GM04503 (cell line): ENCODE data around the gene IL5RA.

ENCODE experiments used
- DNase-seq: peaks from one replicate; pipeline ENCODE4 v3.0.0-alpha.2; 2012; ENCODE audit warnings: low read depth

The IL5RA gene

DNA sequence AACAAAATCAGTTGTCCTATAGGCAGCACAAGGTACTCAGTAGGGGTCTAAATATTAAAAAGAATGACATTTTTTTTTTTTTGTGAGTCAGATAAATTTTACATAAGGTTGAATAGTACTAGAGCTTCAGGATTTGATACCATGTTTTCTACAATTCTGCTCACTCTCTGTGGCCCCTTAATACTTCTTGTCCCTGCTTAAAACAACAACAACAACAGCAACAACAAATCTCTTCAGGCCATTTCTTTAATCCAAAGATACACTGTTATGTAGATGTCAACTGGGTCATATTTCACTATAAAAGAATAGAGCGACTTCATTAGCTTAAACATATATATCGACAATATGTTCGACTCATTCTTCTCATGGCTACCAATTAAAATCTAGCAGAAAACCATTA is 3.0 kb downstream of the IL5RA start:
- no peak for DNase-seq

DNA sequence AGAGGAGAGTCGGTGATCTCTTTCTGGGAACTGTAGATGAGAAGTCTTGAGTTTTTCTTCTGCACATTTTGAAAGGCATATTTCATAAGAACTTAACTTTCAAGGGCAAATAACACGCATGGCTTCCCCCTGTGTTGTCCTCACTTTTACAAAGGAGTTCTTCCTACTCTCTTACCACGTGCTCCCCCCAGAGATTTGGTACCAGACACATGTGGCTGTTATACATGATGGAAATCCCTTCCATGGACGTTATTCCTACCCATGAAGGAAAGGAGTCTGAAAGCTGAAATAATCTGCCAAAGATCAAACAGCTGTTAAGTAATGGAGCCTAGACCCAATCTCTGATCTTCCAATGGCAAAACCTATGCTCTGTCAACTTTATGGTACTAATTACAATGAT is 4.4 kb downstream of the IL5RA start:
- no peak for DNase-seq

DNA sequence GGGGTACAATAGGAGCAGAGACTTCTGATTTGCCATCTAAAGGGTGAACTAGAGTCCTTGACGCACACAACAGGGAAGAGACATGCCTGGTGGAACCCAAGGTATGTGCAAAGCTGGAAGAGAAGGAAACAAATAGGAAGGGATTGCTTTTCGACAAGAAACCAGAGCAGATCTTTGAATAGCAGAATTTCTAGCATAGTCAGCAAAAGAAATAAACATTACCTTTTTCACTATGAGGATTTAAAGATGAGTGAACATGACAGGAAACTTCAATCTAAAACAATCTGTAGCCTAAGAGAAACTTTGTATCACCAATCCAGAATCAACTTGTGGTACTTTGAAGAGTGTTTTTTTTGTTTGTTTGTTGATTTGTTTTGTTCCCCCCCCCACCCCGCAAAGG is 4.9 kb downstream of the IL5RA start:
- no peak for DNase-seq

DNA sequence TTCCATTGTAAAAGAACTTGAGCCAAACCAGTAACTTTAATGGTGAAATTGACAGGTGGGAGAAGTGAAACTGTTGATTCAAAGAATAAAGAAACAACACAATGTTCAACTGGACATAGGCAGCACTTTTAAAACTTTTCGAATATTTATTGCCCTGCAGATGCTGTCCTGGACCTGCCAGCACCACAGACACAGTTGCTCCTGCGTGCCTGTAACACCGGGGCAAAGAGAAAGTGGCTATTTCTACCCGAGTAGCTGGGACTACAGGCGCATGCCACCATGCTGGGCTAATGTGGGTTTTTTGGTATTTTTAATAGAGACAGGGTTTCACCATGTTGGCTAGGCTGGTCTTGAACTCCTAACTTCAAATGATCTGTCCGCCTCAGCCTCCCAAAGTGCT is 7.4 kb downstream of the IL5RA start:
- DNase-seq: no peak

DNA sequence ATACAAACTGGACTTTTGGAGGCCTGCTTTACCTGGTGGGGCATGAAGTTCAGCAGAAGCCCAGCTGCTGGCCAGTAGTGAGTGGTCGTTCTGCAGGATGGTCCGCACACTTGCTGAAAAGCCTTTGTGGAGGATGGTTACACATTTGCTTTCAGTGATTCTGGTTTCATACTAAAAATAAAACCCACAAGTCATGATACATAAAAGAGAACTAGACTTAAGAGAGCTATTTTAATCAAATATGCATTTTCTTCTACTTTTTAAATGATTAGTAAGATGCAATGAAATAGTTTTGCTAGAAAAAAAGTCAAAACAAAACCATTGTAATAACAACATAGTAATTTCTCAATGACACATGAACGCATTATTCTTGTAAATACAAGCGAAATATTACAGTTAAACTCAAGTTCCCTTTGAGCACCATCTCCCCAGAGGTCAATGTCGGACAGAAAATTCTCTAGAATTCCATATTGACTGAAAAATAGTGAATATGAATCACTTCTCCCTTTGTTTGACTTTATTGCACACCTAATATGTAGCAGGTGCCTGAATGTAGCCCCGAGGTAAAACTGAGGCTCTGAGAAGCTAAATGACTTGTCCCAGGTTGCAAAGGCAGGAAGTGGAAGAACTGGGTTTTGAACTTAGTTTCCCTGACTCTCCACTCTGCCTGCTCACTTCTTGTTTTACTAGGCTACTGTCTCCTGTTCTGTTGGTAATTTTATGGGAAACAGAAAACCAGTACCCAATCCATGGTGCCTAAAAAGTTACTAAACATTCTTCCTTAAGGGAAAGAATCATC is 8.3 kb downstream of the IL5RA start:
- DNase-seq: no peak

DNA sequence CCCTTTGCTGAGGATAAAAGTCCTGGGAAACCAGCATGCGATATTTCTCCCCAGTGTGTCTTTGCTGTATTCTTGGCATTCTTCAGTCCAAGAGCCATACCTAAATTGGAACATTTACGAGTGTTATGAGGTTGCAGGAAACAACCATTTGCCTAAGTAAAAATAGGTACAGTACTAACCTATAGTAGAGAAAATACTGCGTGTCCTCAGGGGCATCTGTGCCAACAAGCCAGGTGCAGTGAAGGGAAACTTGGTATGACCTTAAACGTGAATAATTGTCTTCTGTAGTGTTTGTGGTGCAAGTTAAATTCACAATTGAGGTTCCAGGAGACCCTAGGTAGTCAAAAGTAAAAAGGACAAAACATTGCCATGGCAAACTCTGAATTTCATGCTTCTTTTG is 12.2 kb downstream of the IL5RA start:
- DNase-seq: no peak

DNA sequence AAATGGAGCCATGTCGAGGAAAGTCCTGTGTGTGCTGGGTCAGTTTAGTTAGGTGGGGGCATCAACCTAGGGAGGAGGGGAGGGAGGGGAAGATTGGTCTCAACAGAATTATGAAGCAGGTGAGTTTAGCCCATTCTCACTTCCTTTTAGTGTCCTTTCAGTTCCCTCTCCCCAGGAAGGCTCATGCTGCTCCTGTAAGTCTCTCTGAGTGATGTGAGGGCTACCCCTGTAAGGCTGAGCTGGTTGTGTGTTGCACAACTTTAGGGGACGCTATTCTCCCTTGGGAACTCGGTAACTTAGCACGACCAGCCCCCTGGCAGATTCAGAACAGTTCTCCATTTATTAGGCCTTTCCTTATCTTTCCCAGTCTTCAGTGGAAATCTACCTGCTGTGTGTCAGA is 21.2 kb downstream of the IL5RA start:
- no peak for DNase-seq

DNA sequence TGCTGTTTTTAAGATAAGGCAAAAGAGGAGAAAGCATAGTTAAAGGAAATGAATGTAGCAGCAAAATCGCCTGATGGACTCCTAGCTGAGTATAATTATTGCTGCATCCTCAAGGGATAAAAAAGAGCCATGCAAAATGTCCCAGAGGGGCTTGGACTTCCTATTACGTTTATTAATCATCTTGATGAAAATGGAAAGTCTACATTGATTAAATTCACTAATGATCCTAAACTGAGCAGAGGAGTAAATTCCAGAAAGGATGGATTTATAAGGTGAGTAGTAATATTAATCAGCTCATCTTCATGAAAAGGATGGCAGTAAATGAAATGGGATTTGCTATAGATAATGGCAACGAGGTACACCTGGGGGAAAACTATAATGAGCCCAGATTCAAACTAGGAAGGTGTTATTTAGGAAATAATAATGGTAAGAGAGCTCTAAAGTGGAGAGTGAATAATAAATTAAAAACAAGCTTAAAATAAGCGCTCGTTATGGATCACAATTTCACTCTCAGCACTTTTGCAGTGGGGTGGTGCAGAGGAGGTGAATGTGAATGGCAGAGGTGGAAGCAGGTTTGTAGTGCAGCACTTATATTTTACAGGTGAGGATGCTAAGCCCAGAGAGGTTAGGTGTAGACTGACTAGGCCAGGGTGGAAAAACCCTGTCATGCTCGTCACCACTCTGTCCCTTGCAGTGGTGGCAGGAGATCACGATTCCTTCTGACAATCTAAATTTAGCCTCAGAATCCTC is 22.3 kb downstream of the IL5RA start:
- no peak for DNase-seq

DNA sequence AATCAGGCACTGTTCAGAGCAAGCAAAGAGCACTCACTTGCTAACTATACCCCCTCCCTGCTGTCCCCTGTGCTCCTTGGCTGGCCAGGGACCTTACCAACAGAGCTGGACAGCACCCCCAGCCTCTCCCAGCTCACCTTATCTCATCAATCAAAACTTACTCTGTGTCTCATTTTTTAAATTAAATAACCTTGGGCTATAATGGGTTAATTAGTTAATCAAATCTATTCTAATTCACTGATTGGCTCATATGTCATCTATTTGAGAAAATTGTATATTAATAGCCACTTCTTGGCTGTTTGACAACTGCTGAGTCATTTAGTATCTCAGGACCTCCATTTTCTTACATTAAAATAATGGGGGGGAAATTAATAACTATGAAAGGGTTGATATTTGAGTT is 22.9 kb downstream of the IL5RA start:
- no peak for DNase-seq

DNA sequence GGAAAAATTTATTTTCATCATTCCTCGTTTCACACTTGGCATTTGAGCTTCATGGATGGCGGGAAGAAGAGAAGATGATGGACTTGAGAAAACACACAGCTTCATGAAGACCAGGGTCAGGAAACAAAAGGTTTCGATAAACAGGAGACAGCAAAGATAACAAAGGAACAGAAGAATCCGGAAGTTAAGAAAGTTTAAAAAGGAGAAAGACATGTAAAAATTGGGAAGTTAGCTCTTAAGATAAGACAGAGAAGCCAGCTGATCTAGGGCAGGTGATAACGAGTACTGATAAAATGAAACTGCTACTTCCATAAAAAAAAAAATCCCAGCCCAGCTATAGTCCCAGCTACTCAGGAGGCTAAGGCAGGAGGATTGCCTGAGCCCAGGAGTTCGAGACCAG is 23.9 kb downstream of the IL5RA start:
- DNase-seq: no peak

DNA sequence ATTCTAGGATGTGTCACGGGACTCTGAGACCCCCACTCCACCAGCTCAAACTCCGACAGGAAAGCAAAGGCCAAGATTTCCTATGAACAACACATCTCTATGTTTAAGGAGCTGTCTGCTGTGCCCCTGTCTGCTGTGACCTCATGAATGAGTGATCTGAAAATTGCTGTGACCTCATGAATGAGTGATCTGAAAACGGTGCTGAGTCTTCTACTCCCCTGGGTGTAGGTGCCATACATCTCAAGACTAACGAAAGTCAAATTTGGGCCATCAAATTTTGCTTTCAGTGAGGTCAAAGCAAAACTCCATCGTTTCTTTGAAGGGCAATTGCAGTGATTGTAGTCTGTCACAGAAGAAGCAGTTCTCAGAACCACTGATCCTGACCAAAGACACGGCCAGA is 24.4 kb downstream of the IL5RA start:
- no peak for DNase-seq

DNA sequence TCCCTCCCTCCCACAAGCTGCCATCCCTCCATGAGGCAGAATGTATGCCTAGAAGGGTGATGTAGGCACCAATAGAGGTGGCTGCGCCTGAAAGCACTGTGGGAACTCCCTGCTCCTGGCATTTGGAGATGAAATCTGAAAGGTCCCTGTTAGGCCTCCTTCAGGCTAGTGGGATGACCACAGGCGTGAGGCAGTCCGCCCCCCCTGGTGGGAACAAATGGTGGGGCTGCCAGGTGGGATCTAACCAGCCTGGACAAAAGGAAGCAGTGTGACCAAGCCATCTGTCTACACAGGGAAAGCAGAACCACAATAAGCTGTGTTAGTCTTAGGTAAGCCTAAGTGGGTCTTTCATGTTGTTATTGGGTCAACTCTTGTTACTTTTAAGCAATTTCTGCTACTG is 25.3 kb downstream of the IL5RA start:
- no peak for DNase-seq

DNA sequence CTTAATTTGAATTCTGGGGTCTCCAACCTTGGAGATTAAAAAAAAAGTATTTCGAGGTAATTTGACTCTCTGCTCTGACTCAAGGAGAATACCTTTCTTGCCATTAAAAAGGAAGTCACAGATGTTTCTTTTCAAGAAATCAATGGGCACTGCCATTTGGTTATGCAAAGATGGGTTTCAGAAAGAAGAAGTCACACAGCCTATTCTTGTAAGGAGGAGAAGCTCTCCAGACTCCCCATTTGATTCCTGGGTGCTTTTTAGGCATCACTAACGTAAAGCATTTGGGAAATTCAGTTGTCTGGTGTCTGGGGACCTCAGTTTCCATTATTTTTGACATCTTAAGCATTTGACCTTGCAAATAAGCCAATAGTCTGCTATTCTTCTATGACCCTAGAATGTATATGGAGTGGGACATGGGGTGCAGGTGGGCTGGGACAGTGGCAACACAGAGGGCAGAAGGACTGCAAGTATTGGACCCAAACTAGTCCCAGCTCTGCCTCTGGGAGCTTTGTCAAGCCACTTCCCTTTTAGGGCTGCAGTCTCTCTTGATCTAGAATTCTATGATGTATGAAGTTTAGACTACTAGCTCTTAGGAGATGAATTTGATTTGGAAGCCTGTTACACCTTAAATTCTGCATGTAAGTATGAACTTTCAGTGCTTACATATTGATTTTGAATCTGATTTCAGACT is 27.8 kb downstream of the IL5RA start:
- no peak for DNase-seq

DNA sequence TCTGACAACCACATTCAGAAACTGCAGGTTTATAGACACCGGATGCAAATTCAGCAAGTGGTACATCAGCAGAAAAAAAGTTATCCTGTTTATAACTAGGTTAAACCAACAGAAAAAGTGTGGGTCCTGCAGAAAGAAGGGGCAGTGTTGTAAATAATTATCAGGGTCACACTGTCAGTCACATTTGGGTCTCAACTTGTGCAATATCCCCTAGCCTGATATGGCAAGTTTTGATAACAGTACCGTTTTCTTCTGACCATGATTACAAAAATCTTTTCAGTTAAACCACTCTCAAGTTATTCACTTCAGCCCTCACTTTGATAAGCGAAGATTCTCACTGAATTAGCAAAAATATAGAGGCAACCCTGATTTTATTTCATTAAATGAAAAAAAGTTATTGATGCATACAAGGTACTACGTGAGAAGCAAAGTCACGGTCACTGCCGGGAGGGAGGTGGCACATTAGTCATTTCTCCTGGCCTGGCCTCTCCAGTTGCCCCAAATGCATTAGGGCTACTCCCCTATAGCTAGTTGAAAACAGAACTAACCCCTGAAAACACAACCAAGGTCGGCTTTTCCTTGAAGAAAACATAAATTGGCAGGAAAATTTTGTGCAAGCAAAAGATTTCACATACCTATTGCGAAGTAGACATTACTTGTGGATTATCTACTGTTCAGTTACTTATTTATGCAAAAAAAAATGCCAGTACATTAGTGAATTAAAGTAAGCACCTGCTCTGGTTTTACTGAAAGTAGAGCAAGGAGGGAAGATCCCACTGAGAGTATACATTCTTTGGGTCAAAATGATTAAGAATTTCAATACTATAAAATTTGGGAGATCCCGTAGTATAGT is 28.6 kb downstream of the IL5RA start:
- DNase-seq: no peak

DNA sequence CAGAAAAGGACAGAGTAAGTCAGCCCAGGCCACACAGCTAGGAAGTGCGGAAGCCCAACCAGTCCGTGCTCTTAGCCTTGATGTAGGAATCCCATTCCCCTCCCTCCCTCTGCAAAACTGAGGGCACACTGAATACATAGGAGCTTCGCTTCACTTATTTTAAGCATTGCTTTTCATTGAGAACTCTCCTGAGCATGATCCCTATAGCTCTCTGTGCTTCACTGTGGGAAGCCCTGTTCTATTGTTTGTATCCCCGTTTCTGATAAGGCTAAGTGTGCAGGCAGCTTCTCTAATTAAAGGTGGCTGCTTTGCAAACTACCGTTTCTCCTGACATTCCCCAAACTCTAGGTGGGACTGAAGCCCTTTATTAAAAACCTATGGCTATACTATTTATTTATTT is 29.9 kb downstream of the IL5RA start:
- no peak for DNase-seq

DNA sequence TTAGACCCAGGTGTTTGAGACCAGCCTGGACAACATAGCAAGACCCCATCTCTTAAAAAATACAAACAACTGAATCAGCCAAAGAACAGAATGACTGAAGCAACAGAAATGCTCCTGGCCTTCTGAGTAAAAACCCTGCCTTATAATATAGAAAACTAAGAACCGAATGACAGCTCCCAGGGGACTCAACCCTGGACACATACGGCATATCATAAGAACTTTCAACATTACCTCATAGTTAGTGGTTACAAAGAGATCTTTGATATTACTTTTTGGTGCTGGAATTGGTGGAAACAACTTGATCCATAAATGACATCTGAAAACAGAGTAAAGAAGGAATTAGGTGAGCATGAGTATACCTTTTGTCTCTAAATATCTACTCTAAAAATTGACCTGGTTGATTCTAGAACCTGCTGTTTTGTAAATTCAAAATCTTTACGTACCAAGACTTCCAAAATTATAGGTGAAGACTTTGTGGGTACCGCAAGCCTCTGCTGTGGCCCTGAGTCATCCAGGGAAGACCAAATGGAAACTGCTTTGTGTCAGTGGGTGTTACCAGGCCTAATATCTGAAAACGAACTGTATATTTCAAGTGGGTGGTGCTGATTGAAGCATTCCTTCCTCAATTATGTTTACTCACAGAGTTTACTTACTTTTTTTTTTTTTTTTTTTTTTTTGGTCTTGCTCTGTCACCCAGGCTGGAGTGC is 35.5 kb downstream of the IL5RA start:
- no peak for DNase-seq

DNA sequence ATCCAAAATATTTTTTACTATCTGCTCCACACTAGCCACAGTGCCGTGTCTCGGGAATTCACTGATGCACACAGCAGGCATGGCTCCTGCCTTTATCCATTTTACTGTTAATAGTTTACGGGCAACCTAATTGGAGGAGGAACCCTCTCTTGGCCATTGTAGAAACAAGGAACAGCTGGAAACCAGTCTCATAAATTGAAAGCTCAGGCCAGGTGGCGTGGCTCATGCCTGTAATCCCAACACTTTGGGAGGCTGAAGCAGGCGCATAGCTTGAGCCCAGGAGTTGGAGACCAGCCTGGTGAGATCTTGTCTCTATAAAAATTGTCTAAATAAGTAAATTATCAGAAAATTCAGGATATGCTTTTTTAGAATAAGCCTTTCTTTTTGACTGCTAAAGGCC is 39.0 kb downstream of the IL5RA start:
- DNase-seq: no peak

DNA sequence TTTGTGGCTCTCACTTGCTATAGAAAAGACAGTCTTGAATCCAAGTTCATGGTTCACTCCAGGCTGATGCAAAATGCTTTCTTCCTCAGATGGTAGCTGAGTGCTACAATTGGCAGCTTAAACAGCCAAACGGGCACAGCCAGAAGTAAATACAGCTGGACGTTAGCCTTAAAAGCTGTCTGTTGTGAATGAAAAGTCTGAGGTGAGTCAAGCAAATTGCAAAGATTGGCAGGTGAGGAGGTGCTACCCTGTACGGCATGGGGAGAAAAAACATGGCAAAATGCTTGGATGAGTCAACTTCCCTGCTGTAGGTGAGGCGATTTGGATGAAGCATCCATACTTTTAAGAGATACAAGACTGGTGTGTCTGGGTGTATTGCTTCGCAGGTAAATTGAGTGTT is 40.5 kb downstream of the IL5RA start:
- no peak for DNase-seq

DNA sequence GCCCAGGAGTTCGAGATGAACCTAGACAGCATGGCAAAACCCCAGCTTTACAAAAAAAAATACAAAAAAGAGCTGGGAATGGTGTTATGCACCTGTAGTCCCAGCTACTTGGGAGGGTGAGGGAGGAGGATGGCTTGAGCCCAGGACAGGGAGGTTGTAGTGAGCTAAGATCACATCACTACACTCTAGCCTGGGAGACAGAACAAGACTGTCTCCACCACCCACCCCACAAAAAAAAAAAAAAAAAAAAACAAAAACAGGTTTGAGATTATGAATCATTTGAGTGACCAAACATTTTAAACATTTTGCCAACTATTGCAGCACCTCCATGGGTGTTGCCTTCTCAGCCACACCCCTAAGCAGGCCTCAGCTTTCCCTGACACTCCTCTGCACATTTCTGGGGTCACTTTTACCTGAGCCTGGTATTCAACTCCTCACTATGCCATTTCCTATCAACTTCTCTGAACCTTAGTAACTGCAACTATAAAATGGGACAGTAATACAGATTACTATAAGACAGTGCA is 41.8 kb downstream of the IL5RA start:
- DNase-seq: no peak

DNA sequence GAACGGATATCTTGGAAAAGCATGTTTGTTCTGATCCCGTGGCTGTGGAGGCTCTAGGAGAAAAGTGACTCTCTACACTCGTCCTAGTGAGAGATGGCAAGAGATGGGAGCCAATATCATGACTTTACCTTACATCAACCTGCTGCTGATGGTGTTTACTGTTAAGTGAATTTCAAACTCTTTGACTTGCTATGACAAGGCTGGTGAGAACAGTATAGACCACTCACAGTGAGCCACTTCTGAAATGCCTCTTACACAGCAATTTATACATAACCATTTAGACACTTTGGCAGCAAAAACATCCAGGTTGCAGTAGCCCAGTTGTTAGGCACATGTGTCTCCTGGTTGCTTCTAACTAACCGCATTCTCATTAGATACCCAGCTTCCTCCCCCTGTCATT is 43.3 kb downstream of the IL5RA start:
- no peak for DNase-seq

DNA sequence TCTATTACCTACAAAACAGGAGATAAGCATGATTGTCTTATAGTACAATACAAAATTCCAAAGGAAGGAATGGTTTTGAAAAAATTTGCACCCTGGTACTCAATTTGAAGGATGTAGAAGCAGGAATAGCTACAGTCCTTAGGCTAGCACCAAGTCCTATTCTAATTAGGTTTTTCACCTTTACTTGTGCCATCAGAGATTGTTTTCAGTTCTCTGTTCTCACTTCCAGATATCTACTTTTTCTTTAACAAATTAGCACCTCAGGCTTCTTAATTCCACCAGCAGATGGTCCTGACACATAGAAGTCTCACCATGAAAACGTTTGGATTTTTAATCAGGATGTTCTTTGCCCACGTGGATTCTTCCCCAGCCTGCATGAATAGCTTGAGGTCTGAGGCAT is 43.8 kb downstream of the IL5RA start:
- DNase-seq: no peak
